GM12878 (cell line): ENCODE data around the gene UBE3C.

Source experiments
- EP300 ChIP-seq, 2 experiments: fragments of 150-350 bp in 1 of 2; IDR thresholded peaks; 2 replicates each; pipeline ENCODE4 v1.6.1; 2011 to 2012; ENCODE audit warnings: low read depth in 2 of 2, low read length in 2 of 2, borderline replicate concordance in 1 of 2, improper control_type of control experiment in 1 of 2, inconsistent platforms in 1 of 2; ENCODE audit not compliant: control insufficient read depth in 1 of 2
- FOXK2 ChIP-seq: fragments of 450-650 bp; IDR thresholded peaks from 2 replicates; pipeline ENCODE4 v1.6.1; 2017; ENCODE audit warnings: mild to moderate bottlenecking, moderate library complexity
- HDAC6 ChIP-seq: fragments of 200-600 bp; sonication (generic); IDR thresholded peaks from one replicate; pipeline ENCODE4 v1.8.0; 2017; ENCODE audit warnings: antibody characterized with exemption; ENCODE audit not compliant: unreplicated experiment
- IRF4 ChIP-seq: IDR thresholded peaks from 2 replicates; pipeline ENCODE4 v1.6.1; 2011; ENCODE audit warnings: low read depth, low read length
- JUNB ChIP-seq: IDR thresholded peaks from 2 replicates; pipeline ENCODE4 v1.6.1; 2016; ENCODE audit warnings: antibody characterized with exemption, mild to moderate bottlenecking
- MXI1 ChIP-seq: fragments of 150-350 bp; IDR thresholded peaks from 2 replicates; pipeline ENCODE4 v1.6.1; 2011; ENCODE audit warnings: low read depth, mild to moderate bottlenecking, inconsistent platforms, low read length, improper control_type of control experiment
- NR2F1 ChIP-seq: fragments of 450-650 bp; conservative IDR thresholded peaks from 2 replicates; pipeline ENCODE4 v1.6.1; 2017; ENCODE audit warnings: mild to moderate bottlenecking
- NRF1 ChIP-seq: conservative IDR thresholded peaks from 2 replicates; pipeline ENCODE4 v1.6.1; 2011; ENCODE audit warnings: mild to moderate bottlenecking, low read depth, low read length, improper control_type of control experiment
- POLR2A ChIP-seq: IDR thresholded peaks from 2 replicates; pipeline ENCODE4 v1.6.1; 2011; ENCODE audit warnings: low read depth, mild to moderate bottlenecking, low read length
- POU2F2 ChIP-seq: IDR thresholded peaks from 3 replicates; pipeline ENCODE4 v1.6.1; 2011; ENCODE audit warnings: low read depth, mild to moderate bottlenecking, low read length, borderline replicate concordance
- TF ChIP-seq, protein P1 (sequence below): fragments of 450-650 bp; IDR thresholded peaks from 2 replicates; pipeline ENCODE4 v1.6.1; 2017; ENCODE audit warnings: mild to moderate bottlenecking, moderate library complexity
- TF ChIP-seq, protein P2 (sequence below), 3 experiments: IDR thresholded peaks in 2 of 3; conservative IDR thresholded peaks in 1 of 3; 2 replicates each; pipeline ENCODE4 v1.5.1; 2011; ENCODE audit warnings: low read depth in 3 of 3, low read length in 3 of 3, mild to moderate bottlenecking in 3 of 3, control low read depth in 2 of 3, moderate library complexity in 2 of 3, inconsistent platforms in 1 of 3, mixed read lengths in 1 of 3; ENCODE audit not compliant: control insufficient read depth in 2 of 3, insufficient read depth in 1 of 3; ENCODE audit errors: extremely low read depth in 1 of 3
- TF ChIP-seq, protein P3 (sequence below): fragments of 450-650 bp; IDR thresholded peaks from 2 replicates; pipeline ENCODE4 v1.6.1; 2017; ENCODE audit warnings: mild to moderate bottlenecking, moderate library complexity
- TF ChIP-seq, protein P4 (sequence below): IDR thresholded peaks from 2 replicates; pipeline ENCODE4 v1.6.1; 2012; ENCODE audit warnings: low read length, inconsistent platforms

DNA sequence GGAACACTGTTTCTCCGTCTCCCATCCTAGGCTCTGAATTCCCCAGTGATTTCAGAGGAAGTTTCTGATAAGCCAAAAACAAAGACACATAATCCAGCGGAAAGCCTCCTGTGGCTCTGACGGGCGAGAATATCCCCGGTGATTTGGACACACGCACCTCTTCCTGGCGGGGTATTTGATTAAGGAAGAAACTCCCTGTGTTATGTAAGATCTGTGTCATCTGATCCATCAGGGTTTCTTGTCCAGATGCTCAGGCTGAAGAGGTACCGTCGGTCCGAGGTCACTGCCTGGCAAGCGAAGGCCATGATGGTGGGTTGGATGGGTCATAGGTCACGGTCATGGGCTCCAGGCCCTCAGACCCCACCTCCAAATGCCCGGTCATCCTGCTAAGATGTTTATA, 158.5 kb downstream of the UBE3C start:
- TF ChIP-seq, protein P1, sequence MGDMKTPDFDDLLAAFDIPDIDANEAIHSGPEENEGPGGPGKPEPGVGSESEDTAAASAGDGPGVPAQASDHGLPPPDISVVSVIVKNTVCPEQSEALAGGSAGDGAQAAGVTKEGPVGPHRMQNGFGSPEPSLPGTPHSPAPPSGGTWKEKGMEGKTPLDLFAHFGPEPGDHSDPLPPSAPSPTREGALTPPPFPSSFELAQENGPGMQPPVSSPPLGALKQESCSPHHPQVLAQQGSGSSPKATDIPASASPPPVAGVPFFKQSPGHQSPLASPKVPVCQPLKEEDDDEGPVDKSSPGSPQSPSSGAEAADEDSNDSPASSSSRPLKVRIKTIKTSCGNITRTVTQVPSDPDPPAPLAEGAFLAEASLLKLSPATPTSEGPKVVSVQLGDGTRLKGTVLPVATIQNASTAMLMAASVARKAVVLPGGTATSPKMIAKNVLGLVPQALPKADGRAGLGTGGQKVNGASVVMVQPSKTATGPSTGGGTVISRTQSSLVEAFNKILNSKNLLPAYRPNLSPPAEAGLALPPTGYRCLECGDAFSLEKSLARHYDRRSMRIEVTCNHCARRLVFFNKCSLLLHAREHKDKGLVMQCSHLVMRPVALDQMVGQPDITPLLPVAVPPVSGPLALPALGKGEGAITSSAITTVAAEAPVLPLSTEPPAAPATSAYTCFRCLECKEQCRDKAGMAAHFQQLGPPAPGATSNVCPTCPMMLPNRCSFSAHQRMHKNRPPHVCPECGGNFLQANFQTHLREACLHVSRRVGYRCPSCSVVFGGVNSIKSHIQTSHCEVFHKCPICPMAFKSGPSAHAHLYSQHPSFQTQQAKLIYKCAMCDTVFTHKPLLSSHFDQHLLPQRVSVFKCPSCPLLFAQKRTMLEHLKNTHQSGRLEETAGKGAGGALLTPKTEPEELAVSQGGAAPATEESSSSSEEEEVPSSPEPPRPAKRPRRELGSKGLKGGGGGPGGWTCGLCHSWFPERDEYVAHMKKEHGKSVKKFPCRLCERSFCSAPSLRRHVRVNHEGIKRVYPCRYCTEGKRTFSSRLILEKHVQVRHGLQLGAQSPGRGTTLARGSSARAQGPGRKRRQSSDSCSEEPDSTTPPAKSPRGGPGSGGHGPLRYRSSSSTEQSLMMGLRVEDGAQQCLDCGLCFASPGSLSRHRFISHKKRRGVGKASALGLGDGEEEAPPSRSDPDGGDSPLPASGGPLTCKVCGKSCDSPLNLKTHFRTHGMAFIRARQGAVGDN: no peak
- no peak for TF ChIP-seq POLR2A
- TF ChIP-seq NR2F1: no peak
- TF ChIP-seq, protein P2, sequence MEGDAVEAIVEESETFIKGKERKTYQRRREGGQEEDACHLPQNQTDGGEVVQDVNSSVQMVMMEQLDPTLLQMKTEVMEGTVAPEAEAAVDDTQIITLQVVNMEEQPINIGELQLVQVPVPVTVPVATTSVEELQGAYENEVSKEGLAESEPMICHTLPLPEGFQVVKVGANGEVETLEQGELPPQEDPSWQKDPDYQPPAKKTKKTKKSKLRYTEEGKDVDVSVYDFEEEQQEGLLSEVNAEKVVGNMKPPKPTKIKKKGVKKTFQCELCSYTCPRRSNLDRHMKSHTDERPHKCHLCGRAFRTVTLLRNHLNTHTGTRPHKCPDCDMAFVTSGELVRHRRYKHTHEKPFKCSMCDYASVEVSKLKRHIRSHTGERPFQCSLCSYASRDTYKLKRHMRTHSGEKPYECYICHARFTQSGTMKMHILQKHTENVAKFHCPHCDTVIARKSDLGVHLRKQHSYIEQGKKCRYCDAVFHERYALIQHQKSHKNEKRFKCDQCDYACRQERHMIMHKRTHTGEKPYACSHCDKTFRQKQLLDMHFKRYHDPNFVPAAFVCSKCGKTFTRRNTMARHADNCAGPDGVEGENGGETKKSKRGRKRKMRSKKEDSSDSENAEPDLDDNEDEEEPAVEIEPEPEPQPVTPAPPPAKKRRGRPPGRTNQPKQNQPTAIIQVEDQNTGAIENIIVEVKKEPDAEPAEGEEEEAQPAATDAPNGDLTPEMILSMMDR (IDR thresholded peaks at IDR 0.05 in 2 of 3, conservative IDR thresholded peaks at IDR 0.05 in 1 of 3; ENCODE audit: control insufficient read depth in 2 of 3, extremely low read depth in 1 of 3, insufficient read depth in 1 of 3, low read depth in 3 of 3, low read length in 3 of 3): no peak
- TF ChIP-seq POU2F2: no peak
- TF ChIP-seq, protein P3, sequence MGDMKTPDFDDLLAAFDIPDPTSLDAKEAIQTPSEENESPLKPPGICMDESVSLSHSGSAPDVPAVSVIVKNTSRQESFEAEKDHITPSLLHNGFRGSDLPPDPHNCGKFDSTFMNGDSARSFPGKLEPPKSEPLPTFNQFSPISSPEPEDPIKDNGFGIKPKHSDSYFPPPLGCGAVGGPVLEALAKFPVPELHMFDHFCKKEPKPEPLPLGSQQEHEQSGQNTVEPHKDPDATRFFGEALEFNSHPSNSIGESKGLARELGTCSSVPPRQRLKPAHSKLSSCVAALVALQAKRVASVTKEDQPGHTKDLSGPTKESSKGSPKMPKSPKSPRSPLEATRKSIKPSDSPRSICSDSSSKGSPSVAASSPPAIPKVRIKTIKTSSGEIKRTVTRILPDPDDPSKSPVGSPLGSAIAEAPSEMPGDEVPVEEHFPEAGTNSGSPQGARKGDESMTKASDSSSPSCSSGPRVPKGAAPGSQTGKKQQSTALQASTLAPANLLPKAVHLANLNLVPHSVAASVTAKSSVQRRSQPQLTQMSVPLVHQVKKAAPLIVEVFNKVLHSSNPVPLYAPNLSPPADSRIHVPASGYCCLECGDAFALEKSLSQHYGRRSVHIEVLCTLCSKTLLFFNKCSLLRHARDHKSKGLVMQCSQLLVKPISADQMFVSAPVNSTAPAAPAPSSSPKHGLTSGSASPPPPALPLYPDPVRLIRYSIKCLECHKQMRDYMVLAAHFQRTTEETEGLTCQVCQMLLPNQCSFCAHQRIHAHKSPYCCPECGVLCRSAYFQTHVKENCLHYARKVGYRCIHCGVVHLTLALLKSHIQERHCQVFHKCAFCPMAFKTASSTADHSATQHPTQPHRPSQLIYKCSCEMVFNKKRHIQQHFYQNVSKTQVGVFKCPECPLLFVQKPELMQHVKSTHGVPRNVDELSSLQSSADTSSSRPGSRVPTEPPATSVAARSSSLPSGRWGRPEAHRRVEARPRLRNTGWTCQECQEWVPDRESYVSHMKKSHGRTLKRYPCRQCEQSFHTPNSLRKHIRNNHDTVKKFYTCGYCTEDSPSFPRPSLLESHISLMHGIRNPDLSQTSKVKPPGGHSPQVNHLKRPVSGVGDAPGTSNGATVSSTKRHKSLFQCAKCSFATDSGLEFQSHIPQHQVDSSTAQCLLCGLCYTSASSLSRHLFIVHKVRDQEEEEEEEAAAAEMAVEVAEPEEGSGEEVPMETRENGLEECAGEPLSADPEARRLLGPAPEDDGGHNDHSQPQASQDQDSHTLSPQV: no peak
- TF ChIP-seq, protein P4, sequence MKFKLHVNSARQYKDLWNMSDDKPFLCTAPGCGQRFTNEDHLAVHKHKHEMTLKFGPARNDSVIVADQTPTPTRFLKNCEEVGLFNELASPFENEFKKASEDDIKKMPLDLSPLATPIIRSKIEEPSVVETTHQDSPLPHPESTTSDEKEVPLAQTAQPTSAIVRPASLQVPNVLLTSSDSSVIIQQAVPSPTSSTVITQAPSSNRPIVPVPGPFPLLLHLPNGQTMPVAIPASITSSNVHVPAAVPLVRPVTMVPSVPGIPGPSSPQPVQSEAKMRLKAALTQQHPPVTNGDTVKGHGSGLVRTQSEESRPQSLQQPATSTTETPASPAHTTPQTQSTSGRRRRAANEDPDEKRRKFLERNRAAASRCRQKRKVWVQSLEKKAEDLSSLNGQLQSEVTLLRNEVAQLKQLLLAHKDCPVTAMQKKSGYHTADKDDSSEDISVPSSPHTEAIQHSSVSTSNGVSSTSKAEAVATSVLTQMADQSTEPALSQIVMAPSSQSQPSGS: no peak
- no peak for TF ChIP-seq EP300 (IDR thresholded peaks at IDR 0.05; ENCODE audit: borderline replicate concordance in 1 of 2, control insufficient read depth in 1 of 2, low read depth in 2 of 2, low read length in 2 of 2)
- no peak for TF ChIP-seq HDAC6
- TF ChIP-seq MXI1: no peak
- TF ChIP-seq JUNB: no peak
- no peak for TF ChIP-seq FOXK2
- no peak for TF ChIP-seq NRF1
- no peak for TF ChIP-seq IRF4
